Left renal cortex interstitium (tissue), 4 donors: ENCODE results near the gene NDUFC2. TPM values are rescaled to one million over a fixed set of nuclear protein-coding genes. Genes with fewer than 3 reads are reported as not detected.
A peak's percentile ranks its signal among the peaks of the same experiment; 100 is the strongest.
"Not testable (repeated sequence)": the region's sequence is repeated elsewhere in the genome, so short reads cannot be mapped to it uniquely, and the experiment has no call there.

Source experiments
- DNase-seq, 4 donors: peaks; one replicate each; pipeline ENCODE4 v3.0.0-alpha.2; 2013; ENCODE audit warnings: low read depth in 4 of 4, low spot score in 2 of 4, missing footprints in 1 of 4
- polyA plus RNA-seq, 4 donors: library from polyadenylated mRNA; unstranded; fragments of 120-200 nt; gene quantifications; one replicate each; pipeline ENCODE4 v1.2.1, GENCODE V29; 2013; ENCODE audit not compliant: insufficient read length in 4 of 4

Gene NDUFC2
- polyA plus RNA-seq, 4 donors, result 143 to 218 (median 152) TPM

- DNase-seq, result peak in 1 of 4 donors; percentile 63
Observed at GRCh38 chr11:78080084-78080817, 589 bp upstream of the NDUFC2 start.

- DNase-seq, result no peak
Observed at GRCh38 chr11:78078218-78079167, 1.2 kb downstream of the NDUFC2 start.

- DNase-seq, result not testable (repeated sequence)
Observed at GRCh38 chr11:78077592-78077991, 2.1 kb downstream of the NDUFC2 start.

GRCh38 chr11:78076733-78077403, 2.8 kb downstream of the NDUFC2 start:
- no peak for DNase-seq

GRCh38 chr11:78074756-78075155, 4.9 kb downstream of the NDUFC2 start:
- DNase-seq, result no peak

GRCh38 chr11:78072455-78072854, 7.2 kb downstream of the NDUFC2 start:
- DNase-seq, result no peak

- DNase-seq, result no peak
Observed at GRCh38 chr11:78071717-78072116, 7.9 kb downstream of the NDUFC2 start.

- DNase-seq, result no peak
Observed at GRCh38 chr11:78070621-78071020, 9.0 kb downstream of the NDUFC2 start.

- DNase-seq, result no peak
Observed at GRCh38 chr11:78069465-78069864, 10.2 kb downstream of the NDUFC2 start.

GRCh38 chr11:78067704-78068103, 12.0 kb downstream of the NDUFC2 start:
- DNase-seq, result no peak

- no peak for DNase-seq
Observed at GRCh38 chr11:78066471-78066870, 13.2 kb downstream of the NDUFC2 start.

- no peak for DNase-seq
Observed at GRCh38 chr11:78065203-78065602, 14.5 kb downstream of the NDUFC2 start.

GRCh38 chr11:78063440-78064181, 16.1 kb downstream of the NDUFC2 start, which contains the start of gene THRSP:
Gene THRSP (plus strand): TSS chr11:78063861. CDS start chr11:78063882, 21 bp downstream.
- DNase-seq, result no peak

GRCh38 chr11:78062671-78063070, 17.0 kb downstream of the NDUFC2 start:
- no peak for DNase-seq

GRCh38 chr11:78061921-78062311, 17.7 kb downstream of the NDUFC2 start:
- DNase-seq, result no peak

GRCh38 chr11:78061088-78061920, 18.4 kb downstream of the NDUFC2 start:
- no peak for DNase-seq

- no peak for DNase-seq
Observed at GRCh38 chr11:78060533-78060932, 19.1 kb downstream of the NDUFC2 start.

- not testable (repeated sequence) for DNase-seq
Observed at GRCh38 chr11:78059749-78060328, 19.8 kb downstream of the NDUFC2 start.

GRCh38 chr11:78057462-78058055, 22.1 kb downstream of the NDUFC2 start:
- DNase-seq, result no peak
